Heart left ventricle (tissue), 13 donors: Measurements from ENCODE around the gene HEPN1.

ENCODE experiments used
- CTCF ChIP-seq, 12 donors: fragments of 200-600 bp; sonication (generic) in 4 of 12; IDR thresholded peaks; one replicate each; pipeline versions ENCODE4 v1.5.0 to v1.8.0; 2018 to 2022; ENCODE audit warnings: antibody characterized with exemption in 12 of 12, mild to moderate bottlenecking in 5 of 12
- POLR2A ChIP-seq, 2 donors: fragments of 450-650 bp; IDR thresholded peaks; one replicate each; pipeline ENCODE4 v1.6.1; 2017; ENCODE audit warnings: antibody characterized with exemption in 2 of 2, mild to moderate bottlenecking in 2 of 2, moderate library complexity in 2 of 2
- donor health status: ischemic (EF 13 %, LVEDD 7.1; RV severe dilation, severe dysfunction).
- donor health status: DM: no; HTN: yes; CAD: no.
- donor health status: DM: no; HTN: no; CAD: no.
- donor health status: ischemic (EF 25% LVEDD 6.9; RV normal size, moderate dysfunction).
- donor health status: ischemic (EF 25% LVEDD 5.7; RV mildly dilated, moderate dysfunction).
- donor health status: ischemic (EF 35%, LVEDD 5.7; RV mildly dilated, moderate dysfunction).
- donor health status: nonischemic (EF 11% LVEDD 7.7; RV severe dilation, severe dysfunction).
- donor health status: DM: yes; HTN: yes; CAD: no.
- donor health status: PGD.
- donor health status: ischemic (EF 29% LVEDD 5.4; RV normal size, mild dysfunction).
- donor health status: nonischemic (EF 23%, LVEDD 6.1; RV moderate dilation, normal function).

DNA sequence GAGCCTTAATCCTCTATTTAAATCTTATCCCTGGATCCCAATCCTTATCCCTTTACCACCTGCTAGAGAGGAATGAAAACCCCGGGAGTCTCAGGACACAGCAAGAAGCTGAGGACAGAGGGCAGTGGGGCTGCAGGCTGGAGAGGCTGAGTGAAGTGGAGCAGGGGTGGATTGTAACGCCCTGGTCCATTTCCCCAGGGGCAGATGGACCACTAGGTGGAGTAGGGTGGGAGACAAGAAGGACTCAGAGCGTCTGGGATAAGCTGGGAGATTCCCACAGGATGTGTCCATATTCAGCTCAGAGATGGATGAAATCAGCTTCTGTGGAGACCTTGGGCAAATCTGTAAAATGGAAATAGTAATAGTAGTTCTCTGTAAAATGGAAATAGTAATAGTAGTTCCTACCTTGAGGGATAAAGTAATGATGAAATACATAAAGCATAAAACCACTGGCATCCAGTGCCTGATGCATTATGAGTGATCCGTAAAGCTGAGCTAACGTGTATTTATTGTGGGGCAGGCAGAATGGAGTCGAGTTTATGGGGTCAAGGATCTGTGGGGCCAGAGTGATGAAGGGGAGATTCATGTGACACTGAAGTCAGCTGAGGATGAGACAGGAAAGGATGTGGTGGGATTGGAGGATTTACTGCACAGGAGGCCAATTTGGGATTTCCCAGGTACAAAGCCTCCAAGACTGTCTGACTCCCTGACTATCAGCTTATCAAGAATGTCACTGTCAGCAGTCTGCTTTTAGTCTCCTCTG lies 19.5 kb upstream of the HEPN1 start:
- TF ChIP-seq CTCF (IDR thresholded peaks at IDR 0.05) (peak in 1 of 12 donors; percentile 15), POLR2A (IDR thresholded peaks at IDR 0.05) (no peak)
